Chondrocyte (in vitro differentiated cells): ENCODE data around the gene LCN2. TPM values are rescaled to one million over a fixed set of nuclear protein-coding genes. Genes with fewer than 3 reads are reported as not detected.

Source experiments
- DNase-seq: peaks from one replicate; pipeline ENCODE4 v3.0.0; 2021; ENCODE audit warnings: mixed read lengths, low spot score
- H3K27ac Mint-ChIP-seq: one replicate; pipeline ENCODE4 v1.8.0; 2021; ENCODE audit warnings: mild to moderate bottlenecking, moderate library complexity, mixed read lengths; ENCODE audit not compliant: unreplicated experiment
- H3K27me3 Mint-ChIP-seq: 2 replicates; pipeline ENCODE4 v1.8.0; 2021; ENCODE audit warnings: low read depth, mixed read lengths
- H3K36me3 Mint-ChIP-seq: 2 replicates; pipeline ENCODE4 v1.8.0; 2021; ENCODE audit warnings: low read depth, mixed read lengths
- H3K4me1 Mint-ChIP-seq: 2 replicates; pipeline ENCODE4 v1.8.0; 2021; ENCODE audit warnings: low read depth, mild to moderate bottlenecking, mixed read lengths
- H3K4me3 Mint-ChIP-seq: one replicate; pipeline ENCODE4 v1.8.0; 2021; ENCODE audit warnings: mild to moderate bottlenecking, moderate library complexity, mixed read lengths; ENCODE audit not compliant: unreplicated experiment
- H3K9me3 Mint-ChIP-seq: 2 replicates; pipeline ENCODE4 v1.8.0; 2021; ENCODE audit warnings: low read depth, mixed read lengths
- CTCF ChIP-seq: fragments of 200-600 bp; sonication (generic); IDR thresholded peaks from 2 replicates; pipeline ENCODE4 v1.5.0; 2021; ENCODE audit warnings: antibody characterized with exemption, mild to moderate bottlenecking, moderate library complexity
- total RNA-seq: library from RNA; stranded (reverse); gene quantifications from 3 replicates; pipeline ENCODE4 v1.2.1, GENCODE V29; 2021

The LCN2 gene
- total RNA-seq, 1 donor from 2014 or later = not detected

- Mint-ChIP-seq H3K9me3 (no peaks in the 10 kb centered on the region), H3K27me3 (no peaks in the 10 kb centered on the region), H3K27ac (peak overlapping the region; percentile 17), H3K36me3 (peaks cover 8% of the 10 kb centered on the region), H3K4me3 (peak overlapping the region; percentile 65), H3K4me1 (peaks cover 19% of the 10 kb centered on the region)
- TF ChIP-seq CTCF = no peak
- no peak for DNase-seq
These were observed 10.2 kb downstream of the LCN2 start for GRCh38 chr9:128159522-128159783.

GRCh38 chr9:128159784-128160602 lies 10.7 kb downstream of the LCN2 start, which contains the start of gene BBLN:
BBLN (plus strand) TSS chr9:128160265; CDS start chr9:128160408, 143 bp downstream.
- no peaks in the 10 kb centered on the region for H3K9me3 Mint-ChIP-seq
- H3K4me1 Mint-ChIP-seq = peaks cover 19% of the 10 kb centered on the region
- peak within 1 kb of the TSS; percentile 71 for H3K4me3 Mint-ChIP-seq
- H3K36me3 Mint-ChIP-seq = peaks cover 10% of the 10 kb centered on the region
- peak; percentile 97 for DNase-seq
- H3K27me3 Mint-ChIP-seq = no peaks in the 10 kb centered on the region
- no peak for TF ChIP-seq CTCF
- H3K27ac Mint-ChIP-seq = peak within 1 kb of the TSS; percentile 46

GRCh38 chr9:128160603-128160987 lies 11.3 kb downstream of the LCN2 start:
- H3K36me3 Mint-ChIP-seq = peaks cover 10% of the 10 kb centered on the region
- TF ChIP-seq CTCF = no peak
- peak; percentile 64 for DNase-seq
- peak overlapping the region; percentile 46 for H3K27ac Mint-ChIP-seq
- peaks cover 19% of the 10 kb centered on the region for H3K4me1 Mint-ChIP-seq
- H3K27me3 Mint-ChIP-seq = no peaks in the 10 kb centered on the region
- H3K9me3 Mint-ChIP-seq = no peaks in the 10 kb centered on the region
- H3K4me3 Mint-ChIP-seq = peak overlapping the region; percentile 71

GRCh38 chr9:128161215-128161902 lies 12.1 kb downstream of the LCN2 start:
- no peak for DNase-seq
- H3K36me3 Mint-ChIP-seq = peaks cover 13% of the 10 kb centered on the region
- peak overlapping the region; percentile 72 for H3K27ac Mint-ChIP-seq
- no peaks in the 10 kb centered on the region for H3K9me3 Mint-ChIP-seq
- peaks cover 19% of the 10 kb centered on the region for H3K4me1 Mint-ChIP-seq
- no peaks in the 10 kb centered on the region for H3K27me3 Mint-ChIP-seq
- peak overlapping the region; percentile 71 for H3K4me3 Mint-ChIP-seq
- TF ChIP-seq CTCF = no peak

- no peak for TF ChIP-seq CTCF
- DNase-seq = no peak
- Mint-ChIP-seq H3K27me3 (no peaks in the 10 kb centered on the region), H3K27ac (peak overlapping the region; percentile 72), H3K4me1 (peaks cover 19% of the 10 kb centered on the region), H3K36me3 (peaks cover 18% of the 10 kb centered on the region), H3K4me3 (no peak overlapping the region), H3K9me3 (no peaks in the 10 kb centered on the region)
These were observed 13.2 kb downstream of the LCN2 start for GRCh38 chr9:128162215-128163026.
